GM23338 (cell line): ENCODE measurements around the gene TRIB2. TPM values are rescaled to one million over a fixed set of nuclear protein-coding genes. Genes with fewer than 3 reads are reported as not detected.
"Not testable (repeated sequence)": the region's sequence is repeated elsewhere in the genome, so short reads cannot be mapped to it uniquely, and the experiment has no call there.

Source experiments
- ATAC-seq: fragments of 200-7000 bp; cut with Tn5 transposase; 3 replicates; pipeline ENCODE4 v1.9.1; 2020
- DNase-seq: peaks from one replicate; pipeline ENCODE4 v3.0.0-alpha.2; 2015; ENCODE audit warnings: low spot score
- H2AFZ ChIP-seq: fragments of 200-600 bp; sonication (generic); 2 replicates; pipeline ENCODE4 v1.8.0; 2016; ENCODE audit warnings: antibody characterized with exemption, mild to moderate bottlenecking, moderate library complexity
- H3F3A ChIP-seq: fragments of 200-600 bp; sonication (generic); replicated peaks from 2 replicates; pipeline ENCODE4 v1.8.0; 2017; ENCODE audit warnings: antibody characterized with exemption, mixed run types, low read depth
- H3K27ac ChIP-seq: fragments of 200-600 bp; sonication (generic); 2 replicates; pipeline ENCODE4 v1.6.1; 2016; ENCODE audit warnings: low read depth
- H3K27me3 ChIP-seq: fragments of 200-600 bp; sonication (generic); 2 replicates; pipeline ENCODE4 v1.8.0; 2016; ENCODE audit warnings: mild to moderate bottlenecking, mixed run types, moderate library complexity; ENCODE audit not compliant: insufficient read depth
- H3K36me3 ChIP-seq: fragments of 200-600 bp; sonication (generic); 2 replicates; pipeline ENCODE4 v1.8.0; 2016; ENCODE audit warnings: mild to moderate bottlenecking; ENCODE audit not compliant: insufficient read depth
- H3K4me1 ChIP-seq: fragments of 200-600 bp; sonication (generic); 2 replicates; pipeline ENCODE4 v1.8.0; 2016; ENCODE audit warnings: mild to moderate bottlenecking, moderate library complexity; ENCODE audit not compliant: insufficient read depth
- H3K4me2 ChIP-seq: fragments of 200-600 bp; sonication (generic); 2 replicates; pipeline ENCODE4 v1.7.1; 2017; ENCODE audit warnings: mixed run types
- H3K4me3 ChIP-seq: fragments of 200-600 bp; sonication (generic); 2 replicates; pipeline ENCODE4 v1.6.1; 2016; ENCODE audit warnings: mixed run types
- H3K79me2 ChIP-seq: fragments of 200-600 bp; sonication (generic); replicated peaks from 2 replicates; pipeline ENCODE4 v1.8.0; 2017; ENCODE audit warnings: mild to moderate bottlenecking; ENCODE audit not compliant: insufficient read depth
- H3K9me2 ChIP-seq: fragments of 200-600 bp; sonication (generic); 2 replicates; pipeline ENCODE4 v1.8.0; 2017; ENCODE audit not compliant: insufficient read depth
- H4K20me1 ChIP-seq: fragments of 200-600 bp; sonication (generic); replicated peaks from 2 replicates; pipeline ENCODE4 v1.8.0; 2017; ENCODE audit warnings: mild to moderate bottlenecking; ENCODE audit not compliant: insufficient read depth
- H3K27ac Mint-ChIP-seq: 2 replicates; pipeline ENCODE4 v1.8.0; 2020; ENCODE audit warnings: inconsistent platforms, mild to moderate bottlenecking, moderate library complexity, mixed read lengths
- H3K27me3 Mint-ChIP-seq: 3 replicates; pipeline ENCODE4 v1.8.0; 2022; ENCODE audit warnings: low read depth, mild to moderate bottlenecking, moderate library complexity, mixed read lengths, inconsistent platforms; ENCODE audit not compliant: insufficient read depth, poor library complexity
- H3K36me3 Mint-ChIP-seq: 3 replicates; pipeline ENCODE4 v1.8.0; 2021; ENCODE audit warnings: low read depth, mild to moderate bottlenecking, inconsistent platforms, moderate library complexity, mixed read lengths
- H3K4me1 Mint-ChIP-seq: 3 replicates; pipeline ENCODE4 v1.8.0; 2020; ENCODE audit warnings: mild to moderate bottlenecking, inconsistent platforms, mixed read lengths
- H3K4me3 Mint-ChIP-seq: 3 replicates; pipeline ENCODE4 v1.8.0; 2021; ENCODE audit warnings: moderate library complexity, mild to moderate bottlenecking, inconsistent platforms, mixed read lengths
- H3K9me3 Mint-ChIP-seq: 3 replicates; pipeline ENCODE4 v1.8.0; 2020; ENCODE audit warnings: moderate library complexity, mild to moderate bottlenecking, inconsistent platforms, mixed read lengths
- CREB1 ChIP-seq: fragments of 250-450 bp; sonication (Bioruptor Pico); IDR thresholded peaks from 2 replicates; pipeline ENCODE4 v1.5.0; 2020; ENCODE audit warnings: low read depth, mild to moderate bottlenecking, moderate library complexity
- CTCF ChIP-seq, 2 experiments: fragments of 200-600 bp in 1 of 2; sonication (generic) in 1 of 2; conservative IDR thresholded peaks; 2 replicates each; pipeline versions ENCODE4 v1.5.1 to v1.6.1; 2016 to 2017; ENCODE audit warnings: antibody characterized with exemption in 2 of 2, low read depth in 2 of 2, mild to moderate bottlenecking in 2 of 2, moderate library complexity in 1 of 2
- ETS1 ChIP-seq: IDR thresholded peaks from 2 replicates; pipeline ENCODE4 v1.6.1; 2016; ENCODE audit warnings: antibody characterized with exemption
- EZH2 ChIP-seq: fragments of 200-600 bp; sonication (generic); IDR thresholded peaks from one replicate; pipeline ENCODE4 v1.8.0; 2017; ENCODE audit warnings: antibody characterized with exemption, mild to moderate bottlenecking, low read depth; ENCODE audit not compliant: unreplicated experiment
- EZH2phosphoT487 ChIP-seq: fragments of 200-600 bp; sonication (generic); IDR thresholded peaks from one replicate; pipeline ENCODE4 v1.8.1; 2018; ENCODE audit warnings: antibody characterized with exemption; ENCODE audit not compliant: unreplicated experiment
- NANOG ChIP-seq: IDR thresholded peaks from 2 replicates; pipeline ENCODE4 v1.6.1; 2016; ENCODE audit warnings: antibody characterized with exemption, borderline replicate concordance
- POLR2AphosphoS5 ChIP-seq: IDR thresholded peaks from 2 replicates; pipeline ENCODE4 v1.6.1; 2016; ENCODE audit warnings: antibody characterized with exemption, low read depth
- STAT1 ChIP-seq: IDR thresholded peaks from one replicate; pipeline ENCODE4 v1.6.1; 2016; ENCODE audit warnings: antibody characterized with exemption; ENCODE audit not compliant: unreplicated experiment
- ZNF114 ChIP-seq: fragments of 250-450 bp; sonication (Bioruptor Pico); IDR thresholded peaks from 2 replicates; pipeline ENCODE4 v1.5.0; 2020; ENCODE audit warnings: mild to moderate bottlenecking, moderate library complexity
- ZNF331 ChIP-seq: fragments of 250-450 bp; sonication (Bioruptor Pico); IDR thresholded peaks from 2 replicates; pipeline ENCODE4 v1.5.0; 2020; ENCODE audit warnings: low read depth, mild to moderate bottlenecking, moderate library complexity
- ZNF462 ChIP-seq: fragments of 250-450 bp; sonication (Bioruptor Pico); IDR thresholded peaks from 2 replicates; pipeline ENCODE4 v1.5.0; 2020; ENCODE audit warnings: mild to moderate bottlenecking, moderate library complexity
- polyA plus RNA-seq: library from polyadenylated mRNA; unstranded; fragments of >200 nt; fragmentation: Nextera tagmentation; extraction: Ambion mirVana; gene quantifications from 2 replicates; pipeline ENCODE4 v1.2.1, GENCODE V29; 2016
- total RNA-seq: library from RNA; depleted of rRNA; stranded (reverse); fragments of >200 nt; shearing (Covaris generic); gene quantifications from 2 replicates; pipeline ENCODE4 v1.2.3, GENCODE V29; 2014

Gene TRIB2
- total and polyA plus RNA-seq, 2 experiments from 2014 or later = 40.3 to 109 TPM

GRCh38 chr2:12680115-12680514 lies 36.6 kb upstream of the TRIB2 start:
- not testable (repeated sequence) for H3K36me3 ChIP-seq, H3K4me3 ChIP-seq, H2AFZ ChIP-seq, H3K27me3 Mint-ChIP-seq, H3K4me3 Mint-ChIP-seq, H4K20me1 ChIP-seq, ATAC-seq, H3K27me3 ChIP-seq, H3K4me2 ChIP-seq, H3K27ac ChIP-seq, H3K79me2 ChIP-seq, DNase-seq, H3F3A ChIP-seq, H3K27ac Mint-ChIP-seq, H3K9me2 ChIP-seq
- Mint-ChIP-seq H3K4me1 (peaks cover 22% of the 10 kb centered on the region), H3K9me3 (peaks cover 20% of the 10 kb centered on the region), H3K36me3 (peaks cover 11% of the 10 kb centered on the region; the same call in 1 of the 3 replicates)
- H3K4me1 ChIP-seq = peaks cover 20% of the 10 kb centered on the region; the same call in 1 of the 2 replicates

- no peak overlapping the region for H3K27ac ChIP-seq
- ATAC-seq (no peak), DNase-seq (no peak)
- Mint-ChIP-seq H3K27ac (no peak overlapping the region), H3K4me3 (no peak overlapping the region), H3K4me1 (peaks cover 26% of the 10 kb centered on the region), H3K27me3 (peaks cover 3% of the 10 kb centered on the region), H3K36me3 (peaks cover 11% of the 10 kb centered on the region; the same call in 1 of the 3 replicates), H3K9me3 (peaks cover 20% of the 10 kb centered on the region)
- H3K4me1 ChIP-seq = peaks cover 22% of the 10 kb centered on the region; the same call in 1 of the 2 replicates
- H2AFZ ChIP-seq = no peak overlapping the region
- H4K20me1 ChIP-seq = no peaks in the 10 kb centered on the region
- no peaks in the 10 kb centered on the region for H3K27me3 ChIP-seq
- H3K36me3 ChIP-seq = no peaks in the 10 kb centered on the region
- H3K4me2 ChIP-seq = no peak overlapping the region
- no peaks in the 10 kb centered on the region for H3F3A ChIP-seq
- no peak overlapping the region for H3K4me3 ChIP-seq
- H3K79me2 ChIP-seq = no peaks in the 10 kb centered on the region
- H3K9me2 ChIP-seq = peaks cover 4% of the 10 kb centered on the region; the same call in 1 of the 2 replicates
- TF ChIP-seq ZNF114 (CRISPR knock-in tag) (no peak), POLR2AphosphoS5 (no peak), EZH2phosphoT487 (no peak), ZNF462 (CRISPR knock-in tag) (no peak), STAT1 (no peak), ZNF331 (CRISPR knock-in tag) (no peak), EZH2 (no peak), CTCF (conservative IDR thresholded peaks at IDR 0.05; ENCODE audit: low read depth in 2 of 2) (no peak), ETS1 (no peak), CREB1 (CRISPR knock-in tag) (no peak), NANOG (no peak)
Observed at GRCh38 chr2:12682017-12682416, 34.7 kb upstream of the TRIB2 start.
